C4-2B (cell line): ENCODE measurements around the gene SYCP1.

ENCODE experiments used
- CTCF ChIP-seq: fragments of 450-650 bp; conservative IDR thresholded peaks from 2 replicates; pipeline ENCODE4 v1.5.1; 2017; ENCODE audit warnings: mild to moderate bottlenecking
- ZFX ChIP-seq: fragments of 450-650 bp; IDR thresholded peaks from 2 replicates; pipeline ENCODE4 v1.6.1; 2017

DNA sequence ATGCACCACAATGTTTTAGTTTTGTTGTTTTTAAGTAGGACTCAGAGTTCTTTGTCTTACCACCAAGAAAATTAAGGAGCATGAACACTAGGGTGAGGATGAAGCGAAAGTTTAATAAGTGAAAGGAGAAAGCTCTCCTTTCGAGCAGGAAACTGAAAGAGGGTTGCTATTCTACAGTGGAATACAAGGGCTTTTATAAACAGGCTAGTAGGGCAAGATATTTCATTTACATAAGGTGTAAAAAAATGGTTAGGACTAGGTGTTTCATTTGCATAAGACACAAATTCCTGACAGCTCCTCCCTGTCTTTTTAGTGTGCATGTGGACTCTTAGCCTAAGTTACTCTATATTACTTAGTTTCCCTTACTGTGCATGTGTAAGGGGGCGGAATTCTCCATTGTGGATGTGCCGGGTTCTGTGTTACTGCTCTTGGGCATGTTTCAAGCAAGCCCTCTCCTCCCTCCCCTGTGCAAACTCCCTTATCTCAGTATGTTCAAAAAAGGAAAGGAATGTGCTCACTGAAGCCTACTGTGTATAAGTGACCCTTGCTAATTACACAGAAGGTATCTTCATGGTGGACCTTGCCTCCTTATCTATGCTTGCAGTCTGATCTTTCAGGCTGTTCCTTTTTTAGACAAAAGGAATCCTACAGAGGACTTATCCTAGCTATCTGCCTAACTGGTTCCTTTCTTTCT is 182.3 kb downstream of the SYCP1 start:
- TF ChIP-seq CTCF: no peak
- no peak for TF ChIP-seq ZFX
